Duodenal mucosa (tissue), 2 donors: ENCODE data around the gene EIF4EBP3.
"Not testable (repeated sequence)": the region's sequence is repeated elsewhere in the genome, so short reads cannot be mapped to it uniquely, and the experiment has no call there.

Source experiments
- H3K27ac ChIP-seq: one replicate; pipeline ENCODE4 v1.7.0; 2013; ENCODE audit warnings: low read depth, low read length
- H3K27me3 ChIP-seq, 2 donors: one replicate each; pipeline ENCODE4 v1.7.0; 2013; ENCODE audit warnings: low read length in 2 of 2, control low read depth in 1 of 2; ENCODE audit not compliant: insufficient read depth in 2 of 2, control insufficient read depth in 1 of 2
- H3K36me3 ChIP-seq, 2 donors: one replicate each; pipeline ENCODE4 v1.7.0; 2013; ENCODE audit warnings: low read length in 2 of 2, control low read depth in 1 of 2; ENCODE audit not compliant: insufficient read depth in 2 of 2, control insufficient read depth in 1 of 2
- H3K4me1 ChIP-seq, 2 donors: one replicate each; pipeline ENCODE4 v1.7.0; 2013; ENCODE audit warnings: low read length in 2 of 2, control low read depth in 1 of 2; ENCODE audit not compliant: insufficient read depth in 2 of 2, control insufficient read depth in 1 of 2
- H3K4me3 ChIP-seq, 2 donors: one replicate each; pipeline ENCODE4 v1.7.0; 2013; ENCODE audit warnings: low read length in 2 of 2, low read depth in 1 of 2
- H3K9ac ChIP-seq, 2 donors: one replicate each; pipeline ENCODE4 v1.7.0; 2013; ENCODE audit warnings: low read length in 2 of 2, low read depth in 1 of 2
- H3K9me3 ChIP-seq, 2 donors: one replicate each; pipeline ENCODE4 v1.7.0; 2013; ENCODE audit warnings: low read length in 2 of 2, control low read depth in 1 of 2; ENCODE audit not compliant: control insufficient read depth in 1 of 2

Gene EIF4EBP3

DNA sequence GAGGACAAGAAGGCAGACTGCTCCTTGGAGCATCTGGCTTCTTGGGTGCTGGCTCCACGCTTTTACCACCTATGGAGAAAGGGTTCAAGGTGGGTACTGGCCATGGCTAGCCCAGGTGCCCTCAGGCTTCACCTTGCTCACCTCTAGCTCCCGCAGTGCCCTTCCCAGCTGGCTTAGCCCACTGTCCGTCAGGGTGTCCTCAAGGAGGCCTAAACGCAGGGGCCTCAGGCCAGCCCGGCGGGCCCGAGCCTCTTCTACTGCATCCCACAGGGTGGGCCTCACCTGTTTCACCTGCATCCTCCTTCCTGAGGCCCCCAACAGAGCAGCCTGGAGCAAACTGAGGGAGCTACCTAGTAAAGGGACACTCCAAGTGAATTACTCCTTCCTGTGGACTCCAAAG lies 26.2 kb downstream of the EIF4EBP3 start:
- Histone ChIP-seq H3K4me3 (no peak overlapping the region), H3K9me3 (no peaks in the 10 kb centered on the region), H3K27ac (no peak overlapping the region), H3K36me3 (peaks cover 0 to 3% of the 10 kb centered on the region in 2 donors), H3K9ac (no peak overlapping the region), H3K4me1 (peaks cover 23 to 24% of the 10 kb centered on the region in 2 donors), H3K27me3 (no peaks in the 10 kb centered on the region)

GRCh38 chr5:140574165-140574564 lies 26.7 kb downstream of the EIF4EBP3 start:
- Histone ChIP-seq H3K4me1 (peaks cover 18 to 20% of the 10 kb centered on the region in 2 donors), H3K27ac (no peak overlapping the region), H3K9ac (no peak overlapping the region), H3K36me3 (peaks cover 0 to 3% of the 10 kb centered on the region in 2 donors), H3K9me3 (no peaks in the 10 kb centered on the region), H3K4me3 (no peak overlapping the region), H3K27me3 (no peaks in the 10 kb centered on the region)

GRCh38 chr5:140575309-140575708 lies 27.8 kb downstream of the EIF4EBP3 start:
- H3K27me3 ChIP-seq: no peaks in the 10 kb centered on the region
- H3K36me3 ChIP-seq: peaks cover 0 to 3% of the 10 kb centered on the region in 2 donors
- no peak overlapping the region for H3K27ac ChIP-seq
- no peak overlapping the region for H3K9ac ChIP-seq
- H3K9me3 ChIP-seq: no peaks in the 10 kb centered on the region
- no peak overlapping the region for H3K4me3 ChIP-seq
- peaks cover 7 to 10% of the 10 kb centered on the region in 2 donors for H3K4me1 ChIP-seq

GRCh38 chr5:140576776-140577201 lies 29.3 kb downstream of the EIF4EBP3 start:
- no peaks in the 10 kb centered on the region for H3K36me3 ChIP-seq
- no peaks in the 10 kb centered on the region for H3K9me3 ChIP-seq
- no peak overlapping the region for H3K27ac ChIP-seq
- H3K9ac ChIP-seq: no peak overlapping the region
- H3K4me1 ChIP-seq: peaks cover 0 to 3% of the 10 kb centered on the region in 2 donors
- H3K27me3 ChIP-seq: no peaks in the 10 kb centered on the region
- H3K4me3 ChIP-seq: no peak overlapping the region

DNA sequence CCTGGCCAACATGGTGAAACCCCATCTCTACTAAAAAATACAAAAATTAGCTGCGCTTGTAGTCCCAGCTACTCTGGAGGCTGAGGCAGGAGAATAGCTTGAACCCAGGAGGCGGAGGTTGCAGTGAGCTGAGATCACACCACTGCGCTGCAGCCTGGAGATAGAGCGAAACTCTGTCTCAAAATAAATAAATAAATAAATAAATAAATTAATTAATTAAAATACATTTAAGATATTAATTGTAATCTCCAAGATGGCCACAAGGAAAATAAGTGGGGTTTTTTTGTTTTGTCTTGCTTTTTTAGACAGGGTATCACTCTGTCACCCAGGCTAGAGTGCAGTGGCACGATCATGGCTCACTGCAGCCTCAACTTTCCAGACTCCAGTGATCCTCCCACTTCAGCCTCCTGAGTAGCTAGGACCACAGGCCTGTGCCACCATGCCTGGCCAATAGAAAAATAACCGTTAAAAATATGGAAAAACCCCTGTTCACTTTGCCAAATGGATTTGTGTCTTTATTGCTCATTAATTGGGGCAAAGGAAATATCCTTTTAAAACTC lies 31.8 kb downstream of the EIF4EBP3 start:
- not testable (repeated sequence) for H3K9ac ChIP-seq, H3K4me3 ChIP-seq, H3K27ac ChIP-seq, H3K9me3 ChIP-seq, H3K36me3 ChIP-seq, H3K4me1 ChIP-seq, H3K27me3 ChIP-seq

DNA sequence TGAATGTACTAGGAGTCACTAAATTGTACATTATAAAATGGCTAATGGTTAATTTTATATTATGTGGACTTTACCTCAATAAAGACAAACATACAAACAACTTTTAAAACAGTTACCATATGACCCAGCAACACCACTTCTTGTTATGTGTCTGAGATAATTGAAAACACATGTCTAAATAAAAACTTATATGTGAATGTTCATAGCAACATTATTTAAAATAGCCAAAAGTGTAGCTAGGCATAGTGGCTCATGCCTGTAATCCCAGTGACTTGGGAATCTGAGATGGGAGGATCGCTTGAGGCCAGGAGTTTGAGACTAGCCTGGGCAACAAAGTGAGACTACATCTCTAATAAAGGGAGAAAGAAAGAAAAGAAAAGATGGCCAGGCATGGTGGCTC lies 40.0 kb downstream of the EIF4EBP3 start:
- Histone ChIP-seq H3K9me3 (no peaks in the 10 kb centered on the region), H3K36me3 (no peaks in the 10 kb centered on the region), H3K27me3 (no peaks in the 10 kb centered on the region), H3K4me1 (no peaks in the 10 kb centered on the region), H3K27ac (no peak overlapping the region), H3K9ac (no peak overlapping the region), H3K4me3 (no peak overlapping the region)

- Histone ChIP-seq H3K27ac (peak overlapping the region; percentile 20), H3K9ac (no peak overlapping the region), H3K9me3 (no peaks in the 10 kb centered on the region), H3K36me3 (no peaks in the 10 kb centered on the region), H3K4me3 (no peak overlapping the region), H3K4me1 (no peaks in the 10 kb centered on the region), H3K27me3 (no peaks in the 10 kb centered on the region)
Observed at GRCh38 chr5:140588311-140589070, 41.0 kb downstream of the EIF4EBP3 start.

GRCh38 chr5:140590861-140591260 lies 43.4 kb downstream of the EIF4EBP3 start:
- no peak overlapping the region for H3K27ac ChIP-seq
- H3K4me3 ChIP-seq: no peak overlapping the region
- H3K36me3 ChIP-seq: no peaks in the 10 kb centered on the region
- peaks cover 6 to 8% of the 10 kb centered on the region in 2 donors for H3K4me1 ChIP-seq
- no peak overlapping the region for H3K9ac ChIP-seq
- no peaks in the 10 kb centered on the region for H3K27me3 ChIP-seq
- H3K9me3 ChIP-seq: no peaks in the 10 kb centered on the region

DNA sequence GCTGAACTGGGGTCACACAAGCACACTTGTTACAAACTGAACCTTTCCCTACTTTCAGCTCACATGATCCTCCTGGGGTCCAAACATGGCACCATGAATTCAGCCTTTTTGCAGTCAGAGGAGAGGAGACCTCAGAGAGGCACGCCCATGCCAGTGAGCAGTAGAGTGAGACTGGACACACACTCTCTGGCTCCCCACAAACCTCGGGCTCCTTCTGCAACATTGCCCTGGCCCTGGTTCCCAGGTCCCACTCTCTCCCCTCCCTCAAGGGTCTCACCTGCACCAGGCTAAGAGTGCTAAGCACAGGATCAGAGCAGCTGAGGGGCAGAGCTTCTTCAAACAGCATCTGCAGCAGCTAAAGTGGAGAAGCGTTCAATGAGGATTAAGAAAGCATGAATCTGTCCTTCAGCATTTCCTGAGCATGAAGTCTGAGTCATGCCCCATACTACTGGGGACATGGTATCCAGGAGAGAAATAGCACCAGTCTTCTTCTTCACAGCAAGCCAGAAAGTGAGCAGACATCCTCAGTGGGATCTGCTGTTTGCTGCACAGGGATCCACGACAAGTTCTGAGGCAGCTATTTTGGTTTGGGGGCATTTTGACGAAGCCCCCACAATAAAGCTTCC lies 44.4 kb downstream of the EIF4EBP3 start:
- Histone ChIP-seq H3K36me3 (no peaks in the 10 kb centered on the region), H3K4me3 (no peak overlapping the region), H3K9me3 (no peaks in the 10 kb centered on the region), H3K9ac (no peak overlapping the region), H3K4me1 (peaks cover 6 to 8% of the 10 kb centered on the region in 2 donors), H3K27me3 (no peaks in the 10 kb centered on the region), H3K27ac (no peak overlapping the region)

DNA sequence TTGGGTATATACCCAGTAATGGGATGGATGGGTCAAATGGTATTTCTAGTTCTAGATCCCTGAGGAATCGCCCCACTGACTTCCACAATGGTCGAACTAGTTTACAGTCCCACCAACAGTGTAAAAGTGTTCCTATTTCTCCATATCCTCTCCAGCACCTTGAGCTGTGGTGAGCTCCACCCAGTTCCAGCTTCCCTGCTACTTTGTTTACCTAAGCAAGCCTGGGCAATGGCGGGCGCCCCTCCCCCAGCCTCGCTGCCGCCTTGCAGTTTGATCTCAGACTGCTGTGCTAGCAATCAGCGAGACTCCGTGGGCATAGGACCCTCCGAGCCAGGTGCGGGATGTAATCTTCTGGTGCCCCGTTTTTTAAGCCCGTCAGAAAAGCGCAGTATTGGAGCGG lies 45.6 kb downstream of the EIF4EBP3 start:
- not testable (repeated sequence) for H3K9ac ChIP-seq, H3K4me3 ChIP-seq, H3K9me3 ChIP-seq, H3K27ac ChIP-seq, H3K27me3 ChIP-seq, H3K4me1 ChIP-seq, H3K36me3 ChIP-seq
